HUDEP-2 (cell line): Measurements from ENCODE around the gene TSPEAR.
"Not testable (repeated sequence)": the region's sequence is repeated elsewhere in the genome, so short reads cannot be mapped to it uniquely, and the experiment has no call there.

Source experiments
- DNase-seq, 76 experiments: peaks; one replicate each; lab custom pipeline; 2025; ENCODE audit not compliant: unreplicated experiment in 76 of 76; lab: John Stamatoyannopoulos, UW

TSPEAR gene

DNA sequence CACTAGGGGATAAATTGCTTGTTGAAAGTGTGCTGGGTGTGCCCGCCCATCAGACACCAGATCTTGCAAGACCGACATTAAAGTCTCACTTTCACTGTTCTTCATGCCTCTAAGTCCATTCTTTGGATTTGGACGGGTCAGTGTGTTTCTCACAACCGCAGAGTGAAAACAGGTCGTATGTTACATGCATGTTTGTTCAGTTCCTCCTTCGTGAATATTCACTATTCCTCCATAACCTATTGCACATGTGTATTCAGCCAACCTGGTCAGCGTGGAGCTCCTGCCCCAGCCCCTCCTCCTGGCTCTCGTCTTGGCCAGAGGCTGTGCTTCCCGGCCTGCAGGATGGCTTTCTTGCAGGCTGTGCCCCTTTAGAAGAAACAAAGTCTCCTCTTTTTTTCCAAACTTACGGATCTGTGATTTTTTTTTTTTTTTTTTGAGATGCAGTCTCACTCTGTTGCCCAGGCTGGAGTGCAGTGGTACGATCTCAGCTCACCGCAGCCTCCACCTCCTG is 116.9 kb downstream of the TSPEAR start:
- peak in 49 of 76 experiments; percentile 19 to 88 (median 58) for DNase-seq

DNA sequence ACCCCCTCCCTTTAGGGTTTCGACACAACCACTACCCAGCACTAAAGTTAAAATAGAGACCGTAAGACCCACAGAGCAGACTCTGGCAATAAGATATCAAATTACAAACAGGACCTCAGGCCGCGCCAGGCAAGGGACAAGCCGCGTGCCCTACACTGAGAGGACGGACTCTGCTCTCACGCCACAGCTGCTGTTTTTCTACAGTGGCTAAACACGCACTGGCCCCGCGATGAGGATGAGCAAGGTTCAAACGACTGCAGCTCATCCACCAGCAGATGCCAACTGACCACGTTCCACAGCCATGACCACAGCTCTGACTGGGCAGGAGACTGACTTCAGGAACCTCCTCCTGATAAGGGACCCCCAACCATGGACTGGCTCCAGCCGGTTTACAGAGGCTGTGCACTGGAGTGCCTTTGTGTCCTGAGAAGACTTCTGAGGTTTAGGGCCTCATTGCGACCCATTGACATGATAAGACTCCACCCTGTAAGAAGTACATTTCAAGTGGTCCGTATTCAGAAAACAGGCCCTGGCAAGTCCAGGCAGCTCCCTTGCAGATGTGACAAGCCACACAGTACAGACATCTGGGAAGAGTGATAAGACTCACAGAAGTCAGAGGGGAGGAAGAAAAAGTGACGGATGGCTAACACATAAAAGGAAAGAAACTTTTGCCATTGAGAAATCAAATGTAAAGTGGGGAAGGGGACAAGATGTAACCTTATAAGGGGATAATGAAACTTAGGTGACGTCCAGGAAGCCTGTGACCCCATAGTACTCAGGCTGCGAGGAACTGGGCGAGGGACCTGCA is 117.6 kb downstream of the TSPEAR start:
- peak in 75 of 76 experiments; percentile 51 to 100 (median 90) for DNase-seq

DNA sequence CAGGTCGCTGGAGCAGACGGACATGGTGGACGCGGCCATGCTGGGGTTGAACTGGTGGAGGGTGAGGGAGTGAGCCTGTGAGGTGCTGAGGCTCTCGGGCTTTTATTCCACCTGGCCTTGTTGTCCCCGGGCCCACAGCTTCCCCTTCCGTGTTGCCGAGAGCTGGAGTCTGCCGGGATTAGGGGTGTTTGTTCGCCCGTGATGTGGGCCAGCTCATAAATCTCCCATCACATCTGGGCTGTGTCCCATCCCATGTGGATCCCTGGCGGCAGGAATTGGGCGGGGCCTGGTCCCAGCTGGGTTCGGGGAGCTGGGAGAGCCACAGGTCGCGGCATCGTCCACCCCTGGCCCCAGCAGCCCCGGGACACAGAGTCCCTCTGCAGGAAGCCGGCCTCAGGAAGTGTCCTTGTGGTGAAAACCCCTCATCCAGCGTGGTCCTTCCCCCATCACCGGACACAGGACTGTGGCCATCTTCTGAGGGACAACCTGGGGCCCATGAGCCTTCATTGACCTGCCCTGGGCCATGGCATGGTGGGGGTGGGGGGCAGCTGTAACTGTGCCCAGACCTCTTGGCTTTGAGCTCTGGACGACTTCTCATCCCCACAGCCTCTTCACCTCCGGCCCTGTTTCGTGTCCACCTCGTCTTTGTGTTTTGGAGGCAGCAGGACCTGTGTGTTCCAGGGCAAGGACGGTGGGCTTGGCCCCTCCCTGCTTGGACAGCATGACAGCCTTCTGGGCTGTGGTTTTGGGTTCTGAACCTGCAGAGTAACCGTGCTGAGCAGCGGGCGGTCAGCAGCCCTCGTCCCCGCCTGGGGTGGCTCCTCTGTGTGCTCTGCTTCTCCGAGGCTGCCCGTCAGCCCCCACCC is 118.7 kb downstream of the TSPEAR start, which contains the start of gene KRTAP10-6:
Gene KRTAP10-6, minus strand, starts transcription at position 60 of the 866 bp plus-strand sequence. Its CDS starts 21 bp downstream, at position 39.
- DNase-seq, result no peak

DNA sequence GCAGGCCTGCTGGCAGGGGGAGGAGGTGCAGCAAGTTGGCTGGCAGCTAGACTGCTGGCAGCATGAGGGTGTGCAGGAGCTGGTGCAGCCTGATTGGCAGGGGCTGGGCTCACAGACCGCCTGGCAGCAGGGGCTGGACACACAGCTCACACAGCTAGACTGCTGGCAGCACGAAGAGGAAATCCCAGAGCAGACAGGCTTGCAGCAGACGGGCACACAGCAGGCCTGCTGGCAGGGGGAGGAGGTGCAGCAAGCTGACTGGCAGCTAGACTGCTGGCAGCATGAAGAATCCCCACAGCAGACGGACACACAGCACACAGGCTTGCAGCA is 119.6 kb downstream of the TSPEAR start:
- DNase-seq, result peak in 11 of 76 experiments; percentile 10 to 40 (median 22)

DNA sequence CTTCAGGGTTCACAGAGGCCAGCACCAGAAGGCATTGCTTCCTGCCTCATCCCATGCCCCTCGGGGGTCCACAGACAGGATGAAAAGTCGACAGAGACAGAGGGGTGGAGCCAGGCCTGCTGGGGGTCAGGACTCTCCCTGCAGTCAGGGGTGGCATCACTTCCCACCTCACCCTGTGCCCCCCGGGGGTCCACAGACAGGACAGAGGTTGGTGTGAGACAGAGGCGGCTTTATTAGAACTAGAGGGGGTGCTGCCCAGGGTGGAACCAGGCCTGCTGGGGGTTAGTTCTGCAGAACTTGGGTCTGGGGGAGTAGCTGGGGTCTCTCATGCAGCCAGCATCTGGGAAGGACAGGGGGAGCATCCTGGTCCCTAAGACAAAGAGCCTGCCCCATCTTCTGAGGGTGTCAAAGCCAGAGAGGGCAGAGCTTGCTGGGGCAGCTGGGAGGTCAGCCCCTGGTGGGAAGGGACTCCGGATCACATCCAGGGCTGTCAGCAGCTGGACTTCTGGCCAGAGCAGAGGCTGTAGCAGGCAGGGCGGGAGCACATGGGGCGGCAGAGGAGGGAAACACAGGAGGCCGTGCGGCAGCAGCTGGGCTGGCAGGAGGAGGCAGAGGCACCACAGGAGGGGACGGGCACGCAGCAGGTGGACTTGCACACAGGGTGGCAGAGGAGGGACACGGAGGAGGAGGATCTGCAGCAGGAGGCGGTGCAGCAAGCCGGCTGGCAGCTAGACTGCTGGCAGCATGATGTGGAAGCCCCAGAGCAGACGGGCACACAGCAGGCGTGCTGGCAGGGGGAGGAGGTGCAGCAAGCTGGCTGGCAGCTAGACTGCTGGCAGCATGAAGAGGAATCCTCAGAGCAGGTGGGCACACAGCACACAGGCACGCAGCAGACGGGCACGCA is 120.2 kb downstream of the TSPEAR start:
- DNase-seq, result not testable (repeated sequence)

DNA sequence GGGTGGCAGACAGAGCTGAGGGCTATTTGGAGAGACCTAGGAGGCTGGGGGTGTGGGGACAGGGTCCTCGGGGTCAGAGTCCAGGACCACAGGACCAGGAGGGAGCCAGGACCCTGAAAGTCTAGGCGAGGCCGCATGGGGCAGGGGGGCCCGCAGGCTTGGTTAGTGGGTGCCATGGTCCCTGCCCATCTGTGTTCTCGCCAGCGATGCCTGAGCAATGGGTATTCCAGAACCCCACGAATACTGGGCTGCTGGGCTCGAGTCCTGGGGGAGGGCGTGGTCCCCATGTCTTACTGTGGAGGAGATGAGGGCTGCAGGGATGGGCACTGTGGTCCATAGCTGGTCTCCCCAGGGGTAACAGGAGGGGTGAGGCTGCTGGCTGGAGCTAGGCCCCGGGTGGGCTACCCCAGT is 121.1 kb downstream of the TSPEAR start:
- DNase-seq, result no peak

DNA sequence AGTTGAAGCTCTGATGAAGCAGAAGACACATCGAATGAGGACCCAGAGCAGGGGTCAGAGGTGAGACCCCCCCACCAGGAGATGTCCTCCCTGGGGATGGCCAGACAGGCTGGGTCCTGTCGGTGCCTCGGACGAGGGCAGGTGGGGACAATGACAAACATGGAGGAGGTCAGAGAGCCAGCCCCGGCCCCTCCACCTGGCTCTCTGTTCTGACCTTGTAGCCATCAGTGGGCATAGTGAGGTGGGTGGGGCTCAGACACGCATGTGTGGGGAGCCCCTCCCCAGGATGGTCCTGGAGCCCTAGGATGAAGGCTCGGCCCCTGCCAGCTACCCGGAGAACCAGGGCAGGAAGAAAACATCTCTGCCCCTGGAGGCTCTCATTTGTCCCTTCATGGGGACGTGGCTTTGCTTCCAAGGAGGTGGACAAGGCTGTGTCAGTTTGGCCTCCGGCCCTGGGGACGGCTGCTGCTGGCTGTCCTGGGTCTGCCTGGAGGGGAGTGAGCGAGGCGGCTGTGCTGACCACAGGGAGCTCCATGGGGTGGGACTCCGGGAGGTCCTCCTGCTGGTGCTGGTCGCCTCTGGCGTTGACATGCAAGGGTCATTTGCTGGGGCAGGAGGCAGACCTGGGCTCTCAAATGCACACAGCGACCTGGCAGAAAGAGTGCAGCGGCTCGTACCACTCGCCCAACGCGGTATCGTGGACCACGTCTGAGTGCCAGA is 121.6 kb downstream of the TSPEAR start:
- DNase-seq, result no peak

DNA sequence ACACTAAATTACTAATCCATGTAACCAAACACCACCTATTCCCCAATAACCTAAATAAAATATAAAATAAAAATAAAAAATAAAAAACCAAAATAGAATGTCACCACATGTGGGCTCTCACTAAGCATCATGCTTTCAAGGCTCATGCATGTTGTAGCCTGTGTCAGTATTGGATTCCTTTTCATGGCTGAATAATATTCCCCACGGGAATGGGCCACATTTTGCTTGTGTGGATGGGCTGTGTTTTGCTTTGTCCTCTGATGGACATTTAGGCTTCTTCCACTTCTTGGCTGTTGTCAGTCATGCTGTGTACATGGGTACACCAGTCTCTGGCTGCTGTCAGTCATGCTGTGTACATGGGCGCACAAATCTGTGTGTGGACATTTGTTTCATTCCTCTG is 122.3 kb downstream of the TSPEAR start:
- DNase-seq, result no peak

DNA sequence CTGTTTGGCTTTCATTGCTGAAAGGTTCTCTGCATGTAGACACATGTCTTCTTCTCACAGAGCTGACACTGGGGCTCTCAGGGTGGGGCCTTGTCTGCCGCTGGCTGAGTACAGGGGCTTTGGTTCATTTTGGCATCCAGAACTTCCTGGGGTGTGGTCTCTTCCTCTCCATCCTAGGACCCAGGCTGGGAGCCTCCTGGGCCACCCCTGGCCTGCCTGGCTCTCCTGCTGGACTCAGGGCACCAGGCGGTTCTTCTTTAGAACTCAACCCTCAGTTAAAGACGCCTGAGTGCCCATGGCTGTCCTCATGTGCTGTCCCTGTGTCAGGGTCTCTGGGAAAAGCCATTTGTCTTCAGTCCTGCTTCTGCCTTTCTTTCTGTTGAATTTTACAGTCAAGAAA is 125.5 kb downstream of the TSPEAR start:
- no peak for DNase-seq

DNA sequence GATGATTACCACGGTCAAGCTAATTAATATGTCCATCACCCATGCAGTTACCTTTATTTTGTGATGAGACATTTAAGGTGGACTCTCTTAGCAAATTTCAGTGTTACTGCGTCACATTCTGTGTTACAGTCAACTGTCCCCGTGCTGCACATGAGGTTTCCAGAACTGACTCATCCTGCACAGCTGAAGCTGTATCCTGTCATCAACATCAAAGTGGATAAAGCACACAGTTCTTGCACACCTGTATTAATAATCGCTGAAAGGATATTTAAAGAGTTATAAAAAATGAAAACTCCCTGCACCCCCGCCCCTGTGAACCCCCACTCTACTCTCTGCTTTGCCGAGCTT is 127.6 kb downstream of the TSPEAR start:
- DNase-seq, result no peak

DNA sequence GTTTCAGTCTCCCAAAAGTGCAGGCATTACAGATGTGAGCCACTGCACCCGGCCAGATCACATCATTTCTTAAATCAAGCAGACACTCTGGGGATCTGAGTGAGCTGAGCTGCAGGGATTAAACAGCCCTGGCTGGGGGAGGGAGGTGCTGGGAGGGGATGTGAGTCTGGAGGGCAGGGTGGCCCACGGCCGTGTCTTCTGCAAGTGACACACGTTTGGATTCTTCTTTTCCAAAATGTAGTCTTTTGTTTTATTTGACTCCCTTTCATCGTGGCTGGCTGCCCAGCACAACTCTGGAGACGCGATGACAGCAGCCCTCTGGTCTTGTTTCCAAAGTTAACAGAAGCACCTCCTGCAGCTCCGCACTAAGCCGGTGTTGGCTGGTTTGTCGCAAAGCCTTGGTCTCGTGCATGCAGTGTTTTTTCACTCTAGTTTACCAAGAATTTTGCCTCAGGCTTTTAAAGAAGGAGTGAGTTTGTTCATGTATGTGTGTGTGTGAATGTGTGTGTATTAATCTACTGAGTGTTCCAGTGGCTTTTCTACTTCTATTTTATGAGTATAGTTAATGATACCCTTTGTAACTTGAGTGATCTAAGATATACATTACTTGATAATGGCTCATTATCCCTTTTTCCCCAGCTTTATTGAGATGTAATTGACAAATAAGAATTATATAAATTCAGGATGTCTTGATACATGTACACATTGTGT is 128.1 kb downstream of the TSPEAR start:
- no peak for DNase-seq

DNA sequence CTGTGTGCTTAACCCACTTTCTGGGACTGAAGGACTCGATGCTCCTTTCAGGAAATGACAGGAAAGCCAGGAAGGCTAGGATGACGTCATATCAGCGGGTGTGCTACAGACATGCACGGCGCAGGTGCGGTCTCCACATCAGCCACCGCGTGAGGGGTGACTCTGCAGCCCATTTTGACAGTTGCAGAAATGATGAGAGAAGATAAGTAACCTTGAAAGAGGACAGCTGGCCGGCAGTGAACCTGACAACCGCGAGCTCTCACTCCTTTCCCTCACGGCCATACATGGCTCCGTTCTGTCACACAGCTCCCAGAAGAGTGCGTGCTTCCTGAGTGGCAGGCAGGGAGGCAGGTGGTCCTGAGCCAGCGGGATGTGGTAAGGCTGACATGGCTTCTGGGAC is 129.3 kb downstream of the TSPEAR start:
- no peak for DNase-seq

DNA sequence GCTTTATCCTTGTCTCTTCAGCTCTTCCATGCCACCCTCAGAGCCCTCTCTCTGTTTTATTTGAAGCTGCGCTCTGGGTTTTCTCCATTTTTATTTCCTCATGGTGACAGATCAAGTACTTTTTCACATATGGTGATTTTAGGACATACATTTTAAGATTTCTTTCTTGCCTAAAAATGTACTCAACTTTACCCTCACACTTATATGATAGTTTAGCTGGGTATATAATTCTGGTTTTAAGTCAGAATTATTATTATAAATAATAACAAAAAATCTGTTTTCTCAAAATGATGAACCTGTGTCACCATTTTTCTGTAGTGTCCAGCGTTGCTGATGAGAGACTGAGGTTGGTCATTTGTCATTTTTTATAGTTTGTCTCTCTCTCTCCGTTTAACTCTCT is 130.2 kb downstream of the TSPEAR start:
- DNase-seq, result no peak

DNA sequence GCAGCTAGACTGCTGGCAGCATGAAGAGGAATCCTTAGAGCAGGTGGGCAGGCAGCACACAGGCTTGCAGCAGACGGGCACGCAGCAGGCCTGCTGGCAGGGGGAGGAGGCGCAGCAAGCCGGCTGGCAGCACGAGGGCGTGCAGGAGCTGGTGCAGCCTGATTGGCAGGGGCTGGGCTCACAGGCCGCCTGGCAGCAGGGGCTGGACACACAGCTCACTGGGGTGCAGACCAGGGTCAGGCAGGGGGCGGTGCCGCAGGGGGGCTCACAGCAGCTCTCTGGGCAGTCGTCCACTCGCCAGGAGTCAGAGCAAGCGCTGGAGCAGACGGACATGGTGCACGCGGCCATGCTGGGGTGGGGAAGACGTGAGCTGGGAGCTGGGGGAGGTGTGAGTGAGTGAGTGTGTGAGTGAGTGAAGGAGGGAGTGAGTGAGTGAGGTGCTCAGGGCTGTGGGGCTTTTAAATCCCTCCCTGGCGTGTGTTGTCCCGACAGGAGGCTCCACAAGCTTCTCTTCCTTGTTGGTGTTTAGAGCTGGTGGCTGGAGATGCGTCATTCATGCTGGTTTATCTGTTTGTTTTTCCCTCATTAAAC is 131.0 kb downstream of the TSPEAR start, which contains the start of gene KRTAP10-5:
Gene KRTAP10-5, minus strand, starts transcription at position 374 of the 591 bp plus-strand sequence. Its CDS starts 26 bp downstream, at position 348.
- DNase-seq, result not testable (repeated sequence)

DNA sequence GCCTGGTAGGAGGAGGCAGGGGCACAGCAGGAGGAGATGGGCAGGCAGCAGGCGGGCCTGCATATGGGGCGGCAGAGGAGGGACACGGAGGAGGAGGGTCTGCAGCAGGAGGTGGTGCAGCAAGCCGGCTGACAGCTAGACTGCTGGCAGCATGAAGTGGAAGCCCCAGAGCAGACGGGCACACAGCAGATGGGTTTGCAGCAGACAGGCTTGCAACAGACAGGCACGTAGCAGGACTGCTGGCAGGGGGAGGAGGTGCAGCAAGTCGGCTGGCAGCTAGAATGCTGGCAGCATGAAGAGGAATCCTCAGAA is 131.6 kb downstream of the TSPEAR start:
- no peak for DNase-seq

DNA sequence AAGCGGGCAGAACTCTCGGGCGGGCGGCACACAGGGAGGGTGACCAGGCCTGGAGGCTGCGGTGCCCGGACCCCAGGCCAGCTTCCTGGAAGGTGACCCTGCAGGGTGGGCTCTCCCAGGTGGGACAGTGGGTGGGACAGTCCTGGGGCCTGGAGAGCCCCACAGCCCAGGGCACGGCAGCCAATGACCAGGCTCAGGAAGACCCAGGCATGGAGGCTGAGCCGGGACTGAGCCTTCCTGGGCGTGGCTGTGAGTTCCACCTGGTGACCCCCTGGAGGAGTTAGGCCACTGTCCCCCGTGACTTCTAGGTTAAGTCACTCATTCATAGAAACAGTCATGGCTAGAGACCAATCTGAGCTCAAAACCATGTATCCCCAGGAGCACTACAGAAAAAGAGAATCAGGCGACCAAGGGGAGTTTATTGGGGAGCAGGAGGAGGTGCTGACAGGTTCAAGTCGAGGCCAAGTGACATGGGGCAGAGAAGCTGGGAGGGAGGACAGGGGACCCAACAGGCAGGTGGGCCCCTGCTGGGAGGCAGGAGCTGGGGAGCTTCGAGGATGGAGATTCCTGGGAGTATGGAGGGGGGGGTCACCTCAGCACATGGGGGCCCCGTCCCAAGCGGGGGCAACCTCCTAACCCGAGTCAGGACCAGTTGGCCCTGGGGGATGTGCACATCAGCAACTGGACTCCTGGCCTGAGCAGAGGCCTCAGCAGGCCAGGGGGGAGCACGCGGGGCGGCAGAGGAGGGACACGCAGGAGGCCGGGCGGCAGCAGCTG is 132.1 kb downstream of the TSPEAR start:
- DNase-seq, result no peak

DNA sequence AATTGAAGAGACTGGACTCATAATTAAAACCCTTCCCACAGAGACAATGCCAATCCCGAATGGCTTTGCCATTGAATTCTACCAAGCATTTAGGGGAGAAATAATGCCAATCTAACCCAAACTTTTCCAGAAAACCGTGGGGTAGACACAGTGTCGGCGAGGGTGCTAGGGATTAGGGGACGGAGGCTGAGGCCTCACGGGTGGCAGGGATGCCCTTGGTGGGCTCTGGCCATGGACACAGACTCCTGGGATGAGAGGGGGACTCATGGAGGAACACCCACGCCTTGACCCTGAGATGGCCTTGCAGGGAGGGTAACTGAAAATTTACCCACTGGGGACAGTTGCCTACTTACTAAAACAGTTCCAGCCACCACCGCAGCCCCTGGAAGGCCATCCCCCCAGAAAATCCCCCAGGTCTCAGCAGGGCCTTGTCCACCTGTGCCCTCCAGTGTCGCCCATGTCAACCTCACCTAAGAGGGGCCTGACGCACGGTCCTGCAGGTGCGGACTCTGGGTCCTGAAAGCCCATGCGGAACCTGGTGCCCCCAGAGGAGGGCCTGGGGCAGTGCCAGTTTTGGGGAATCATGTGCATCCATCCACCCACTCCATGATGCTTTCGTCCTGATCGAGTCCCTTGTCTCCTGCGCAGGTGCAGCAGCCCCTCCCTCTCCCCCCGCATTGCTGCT is 132.9 kb downstream of the TSPEAR start:
- no peak for DNase-seq

DNA sequence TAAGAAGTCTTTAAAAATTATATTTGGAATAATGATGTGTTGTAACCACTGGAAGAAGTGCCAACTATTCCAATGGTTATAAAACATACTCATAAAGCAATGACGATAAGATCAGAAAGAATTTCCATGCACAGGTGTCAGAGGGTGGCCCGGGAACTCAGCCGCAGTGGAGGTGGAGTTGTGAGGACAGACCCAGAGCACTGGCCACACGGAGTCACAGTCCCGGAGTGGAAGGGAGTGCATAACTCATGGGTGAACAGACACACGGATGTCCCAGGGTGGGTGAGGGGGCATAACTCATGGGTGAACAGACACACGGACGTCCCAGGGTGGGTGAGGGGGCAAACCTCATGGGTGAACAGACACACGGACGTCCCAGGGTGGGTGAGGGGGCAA is 135.3 kb downstream of the TSPEAR start:
- no peak for DNase-seq
